Stimulated activated CD4-positive, alpha-beta T cell treated with anti-CD3 and anti-CD28 coated beads, TNF-alpha, amount 100 ng/mL, for 24 hours (primary cell): ENCODE data around the gene USP25.

Source experiments
- DNase-seq, 3 experiments: peaks; one replicate each; pipeline ENCODE4 v3.0.0-alpha.2; 2020; ENCODE audit warnings: low read depth in 3 of 3

USP25 gene

GRCh38 chr21:15729674-15730483 lies at the start of gene USP25:
Gene USP25 (plus strand): TSS chr21:15729982. CDS start chr21:15730394, 412 bp downstream.
- DNase-seq = peak; percentile 61 to 85 (median 74)

- DNase-seq = no peak
Measured at GRCh38 chr21:15682186-15682895, 47.4 kb upstream of the USP25 start.

- no peak for DNase-seq
Measured at GRCh38 chr21:15682977-15683376, 46.8 kb upstream of the USP25 start.

- DNase-seq = no peak
Measured at GRCh38 chr21:15686506-15686905, 43.3 kb upstream of the USP25 start.

GRCh38 chr21:15687208-15687607 lies 42.6 kb upstream of the USP25 start:
- no peak for DNase-seq

- DNase-seq = no peak
Measured at GRCh38 chr21:15688016-15688415, 41.8 kb upstream of the USP25 start.

- DNase-seq = no peak
Measured at GRCh38 chr21:15688809-15689208, 41.0 kb upstream of the USP25 start.

- DNase-seq = no peak
Measured at GRCh38 chr21:15692711-15693110, 37.1 kb upstream of the USP25 start.

- DNase-seq = no peak
Measured at GRCh38 chr21:15695241-15695640, 34.5 kb upstream of the USP25 start.

- no peak for DNase-seq
Measured at GRCh38 chr21:15701830-15702229, 28.0 kb upstream of the USP25 start.

GRCh38 chr21:15703932-15704331 lies 25.9 kb upstream of the USP25 start:
- no peak for DNase-seq

- DNase-seq = no peak
Measured at GRCh38 chr21:15706696-15707095, 23.1 kb upstream of the USP25 start.

GRCh38 chr21:15713412-15713811 lies 16.4 kb upstream of the USP25 start:
- no peak for DNase-seq

- no peak for DNase-seq
Measured at GRCh38 chr21:15718711-15719110, 11.1 kb upstream of the USP25 start.

GRCh38 chr21:15719976-15720375 lies 9.8 kb upstream of the USP25 start:
- DNase-seq = no peak

GRCh38 chr21:15722591-15723324 lies 7.0 kb upstream of the USP25 start:
- no peak for DNase-seq

- no peak for DNase-seq
Measured at GRCh38 chr21:15725949-15726348, 3.8 kb upstream of the USP25 start.

GRCh38 chr21:15728046-15728445 lies 1.7 kb upstream of the USP25 start:
- DNase-seq = no peak

- no peak for DNase-seq
Measured at GRCh38 chr21:15729346-15729673, 472 bp upstream of the USP25 start.

GRCh38 chr21:15730484-15731242 lies 881 bp downstream of the USP25 start:
- no peak for DNase-seq

GRCh38 chr21:15731243-15731613 lies 1.4 kb downstream of the USP25 start:
- DNase-seq = no peak
